ENCODE data around the gene COG6.

DNA sequence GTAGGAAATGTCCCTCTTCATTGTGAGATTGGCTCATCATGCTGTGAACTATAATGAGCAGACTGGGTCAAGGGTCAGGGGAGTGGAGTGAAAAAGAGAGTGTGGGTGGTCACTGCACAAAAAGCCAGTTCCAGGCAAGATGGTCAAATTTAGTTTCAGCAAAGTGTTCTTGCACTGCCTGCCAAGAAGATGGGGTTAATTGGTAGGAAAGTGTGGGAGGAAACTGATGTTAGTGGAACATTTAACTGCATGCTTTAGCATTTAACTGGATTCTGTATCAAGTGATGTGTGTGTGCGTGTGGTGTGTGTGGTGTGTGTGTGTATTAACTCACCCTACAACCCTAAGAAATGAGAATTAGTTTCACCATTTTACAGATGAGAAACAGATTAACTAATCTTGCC, 131.6 kb downstream of the COG6 start:
- no peak for TF ChIP-seq CTCF (IDR thresholded peaks at IDR 0.05; ENCODE audit: low read length)
- TF ChIP-seq EZH2 (optimal IDR thresholded peaks at IDR 0.05; ENCODE audit: low read depth, low read length): no peak

Measured in MM.1S (cell line).